Measurements from ENCODE around the gene ERMARD.

- no peak for TF ChIP-seq TAF1 (IDR thresholded peaks at IDR 0.05; ENCODE audit: low read depth)
- no peak for TF ChIP-seq RAD21 (IDR thresholded peaks at IDR 0.05; ENCODE audit: low read depth)
These were observed 53.9 kb downstream of the ERMARD start for GRCh38 chr6:169805242-169805838.

Data from Ishikawa (cell line).